GM20000 (cell line): ENCODE measurements around the gene USP2.

Experiments
- DNase-seq: peaks from one replicate; pipeline ENCODE4 v3.0.0; 2012; ENCODE audit warnings: low spot score
- CTCF ChIP-seq: IDR thresholded peaks from 2 replicates; pipeline ENCODE4 v1.5.1; 2012; ENCODE audit warnings: mild to moderate bottlenecking, control low read depth; ENCODE audit errors: extremely low read depth, missing control alignments

The USP2 gene

GRCh38 chr11:119375337-119376196 lies 5.9 kb downstream of the USP2 start:
- no peak for TF ChIP-seq CTCF
- DNase-seq, result no peak

- DNase-seq, result no peak
These were observed 6.7 kb downstream of the USP2 start for GRCh38 chr11:119374632-119375336.

GRCh38 chr11:119373921-119374631 lies 7.4 kb downstream of the USP2 start:
- peak; percentile 67 for DNase-seq
- TF ChIP-seq CTCF, result peak; percentile 59

More at GRCh38 chr11:119374632-119375336, 6.7 kb downstream of the USP2 start:
- no peak for TF ChIP-seq CTCF

GRCh38 chr11:119373059-119373920 lies 8.2 kb downstream of the USP2 start:
- no peak for TF ChIP-seq CTCF
- DNase-seq, result no peak

GRCh38 chr11:119372260-119373058 lies 9.0 kb downstream of the USP2 start:
- no peak for DNase-seq
- no peak for TF ChIP-seq CTCF

- DNase-seq, result no peak
These were observed 9.7 kb downstream of the USP2 start for GRCh38 chr11:119371778-119372182.

More at GRCh38 chr11:119371778-119372182, 9.7 kb downstream of the USP2 start:
- no peak for TF ChIP-seq CTCF
